Esophagus squamous epithelium (tissue), 4 donors: ENCODE results near the gene RAMACL.

Source experiments
- CTCF ChIP-seq, 6 experiments: fragments of 450-650 bp in 4 of 6; fragments of 200-600 bp in 2 of 6; sonication (generic) in 2 of 6; IDR thresholded peaks; one replicate each; pipeline ENCODE4 v1.5.1; 2016 to 2019; ENCODE audit warnings: antibody characterized with exemption in 6 of 6, mild to moderate bottlenecking in 4 of 6, moderate library complexity in 4 of 6
- POLR2A ChIP-seq, 4 donors: fragments of 450-650 bp; IDR thresholded peaks; one replicate each; pipeline ENCODE4 v1.6.1; 2017; ENCODE audit warnings: antibody characterized with exemption in 4 of 4, mild to moderate bottlenecking in 4 of 4, moderate library complexity in 3 of 4

DNA sequence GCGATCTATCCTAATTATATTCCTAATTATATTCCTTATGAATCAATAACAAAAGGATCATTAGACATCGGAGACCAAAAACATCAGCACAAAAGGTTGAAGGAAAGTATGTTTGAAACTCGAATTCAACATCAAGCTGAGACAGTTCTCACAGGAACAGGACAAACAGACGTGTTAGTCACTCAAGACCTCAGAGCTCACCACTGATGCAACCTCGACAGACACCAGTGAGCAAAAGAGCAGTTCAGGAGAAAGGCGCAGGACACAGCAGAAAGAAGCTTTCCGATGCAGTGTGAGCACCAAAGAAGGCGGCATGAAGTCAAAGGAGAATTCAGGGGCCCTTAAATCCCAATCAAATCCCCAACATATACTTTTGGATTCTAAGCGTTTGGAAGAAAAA, 6.3 kb upstream of the RAMACL start:
- TF ChIP-seq CTCF (IDR thresholded peaks at IDR 0.05) (no peak), POLR2A (IDR thresholded peaks at IDR 0.05) (no peak)
